ENCODE measurements around the gene FHAD1.

Gene FHAD1

DNA sequence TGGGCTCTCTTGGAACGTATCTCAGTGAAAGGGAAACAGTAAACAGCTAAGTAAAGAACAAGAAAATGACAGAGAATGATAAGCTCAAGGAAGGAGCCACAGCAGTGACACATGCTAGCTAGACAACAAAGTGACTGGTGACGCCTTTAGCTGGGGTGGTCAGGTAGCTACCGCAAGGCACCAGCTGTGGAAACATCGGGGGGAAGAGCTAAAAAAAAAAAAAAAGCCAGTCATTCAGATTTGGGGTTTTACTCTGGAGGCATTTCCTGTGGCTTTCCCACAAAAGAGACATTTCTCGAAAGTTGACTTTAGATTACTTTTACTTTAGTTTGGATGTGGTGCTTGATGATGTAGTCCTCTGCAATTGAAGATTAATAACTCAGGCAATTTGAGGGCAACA is 2.1 kb downstream of the FHAD1 start:
- no peak for DNase-seq

GRCh38 chr1:15251857-15252835 is 5.1 kb downstream of the FHAD1 start:
- no peak for DNase-seq

DNA sequence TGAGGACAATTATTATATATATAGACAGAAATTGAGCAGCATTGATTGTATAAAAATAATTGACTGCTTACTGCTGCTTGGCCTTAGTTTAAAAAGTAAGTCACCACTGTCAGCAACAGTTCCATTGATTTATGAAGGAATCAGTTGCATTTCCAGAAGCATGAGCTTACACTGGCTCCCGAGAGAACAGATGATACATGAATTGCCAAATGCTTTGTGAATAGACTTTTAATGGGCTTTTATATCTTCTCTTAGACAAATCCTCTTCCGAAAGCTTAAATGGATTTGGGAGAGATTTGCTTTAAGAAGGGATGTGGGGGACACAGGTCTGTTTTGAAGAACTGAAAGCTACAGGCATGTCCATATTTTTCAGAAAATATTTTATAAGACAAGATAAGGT is 7.5 kb downstream of the FHAD1 start:
- no peak for DNase-seq

DNA sequence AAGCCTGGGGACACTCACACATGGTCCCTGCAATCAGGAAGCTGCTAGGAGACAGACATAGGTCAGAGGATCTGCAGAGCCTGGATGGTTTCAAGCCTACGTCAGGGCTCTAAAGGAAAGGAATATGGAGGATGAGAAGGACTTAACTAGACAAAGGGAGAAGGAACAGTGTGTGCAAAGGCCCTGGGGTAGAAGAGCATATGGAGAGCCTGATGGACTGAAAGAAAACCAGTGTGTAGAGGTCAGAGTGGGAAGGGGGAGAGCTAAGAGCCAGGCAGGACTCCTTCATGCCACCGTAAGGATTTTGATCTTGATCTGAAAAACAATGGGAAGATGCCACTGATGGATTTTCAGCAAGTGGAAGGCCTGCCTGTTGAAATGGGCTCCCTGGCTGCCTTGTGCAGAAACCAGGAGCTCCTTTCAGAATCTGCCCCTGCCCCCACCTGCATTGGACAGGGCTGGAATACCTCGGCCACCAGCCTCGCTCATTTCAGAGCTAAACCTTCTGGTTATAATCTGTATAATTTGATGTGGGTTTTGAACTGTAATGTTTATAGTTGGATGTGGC is 8.6 kb downstream of the FHAD1 start:
- DNase-seq = no peak

- no peak for DNase-seq
Observed at GRCh38 chr1:15256584-15256983, 9.6 kb downstream of the FHAD1 start.

- DNase-seq = no peak
Observed at GRCh38 chr1:15257309-15257708, 10.3 kb downstream of the FHAD1 start.

- DNase-seq = no peak
Observed at GRCh38 chr1:15258833-15259621, 12.0 kb downstream of the FHAD1 start.

DNA sequence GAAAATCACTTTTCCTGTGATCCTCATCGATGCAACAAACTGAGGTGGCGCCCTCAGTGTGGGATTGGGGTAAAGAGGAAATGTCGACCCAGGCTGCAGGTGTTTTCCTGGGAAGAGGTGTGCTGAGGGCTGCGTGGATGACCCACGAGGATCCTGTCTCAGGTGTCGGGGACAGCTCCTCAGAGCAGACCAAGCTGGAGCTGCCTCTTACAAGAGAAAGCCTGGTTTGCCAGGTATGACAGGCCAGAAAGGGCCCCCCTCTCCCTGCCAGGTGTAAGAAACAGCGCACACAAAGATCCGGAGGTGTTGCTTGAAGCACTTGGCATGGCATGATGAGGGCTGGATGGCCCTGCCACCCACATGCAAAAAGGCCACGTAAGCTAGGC is 12.6 kb downstream of the FHAD1 start:
- DNase-seq = no peak

DNA sequence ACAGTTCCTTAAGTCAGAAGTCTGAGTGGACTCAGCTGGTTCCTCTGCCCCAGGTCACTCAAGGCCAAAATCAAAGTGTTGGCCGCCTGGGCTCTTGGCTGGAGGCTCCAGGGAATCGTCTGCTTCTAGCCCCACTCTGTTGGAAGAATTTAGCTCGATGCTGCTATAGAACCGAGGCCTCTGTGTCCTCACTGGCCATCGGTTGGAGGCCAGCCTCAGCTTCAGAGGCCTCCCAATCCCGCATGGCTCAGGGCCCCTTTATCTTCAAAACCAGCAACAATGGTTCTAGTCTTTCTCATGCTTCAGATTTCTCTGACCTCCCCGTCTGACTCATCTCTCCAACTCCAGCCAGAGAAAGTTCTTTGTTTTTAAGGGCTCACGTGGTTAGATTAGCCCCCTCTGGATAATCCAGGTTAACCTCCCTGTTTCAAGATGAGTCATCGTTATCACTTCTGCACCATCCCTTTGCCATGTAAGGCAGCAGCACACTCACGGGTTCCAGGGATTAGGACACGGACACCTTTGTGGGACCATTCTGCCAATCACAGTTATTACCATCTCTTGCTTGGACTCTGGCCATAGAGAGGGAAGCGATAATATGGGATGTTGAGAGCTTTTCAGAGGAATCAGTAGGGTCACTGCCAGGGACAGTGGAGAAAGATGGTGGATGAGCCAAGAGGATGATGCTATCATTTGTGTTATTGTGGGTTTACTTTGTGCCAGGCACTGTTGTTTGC is 13.6 kb downstream of the FHAD1 start:
- DNase-seq = no peak

- DNase-seq = no peak
Observed at GRCh38 chr1:15261155-15262002, 14.4 kb downstream of the FHAD1 start.

DNA sequence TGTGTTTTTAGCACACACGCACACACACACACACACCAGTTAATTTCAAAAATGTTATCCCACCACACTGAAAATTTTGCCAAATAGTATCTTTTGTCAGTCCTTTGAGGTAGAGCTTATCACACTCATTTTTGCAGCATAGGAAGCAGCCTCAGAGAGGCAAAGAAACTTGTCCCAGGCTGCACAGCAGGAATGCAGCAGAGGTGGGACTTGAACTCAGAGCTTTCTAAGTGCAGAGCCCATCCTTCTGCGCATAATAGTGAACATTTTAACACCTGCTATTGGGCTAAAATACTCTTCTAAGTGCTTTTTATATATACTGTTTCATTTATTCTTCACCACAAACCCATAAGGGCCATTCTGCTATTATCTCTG is 15.0 kb downstream of the FHAD1 start:
- DNase-seq = no peak

DNA sequence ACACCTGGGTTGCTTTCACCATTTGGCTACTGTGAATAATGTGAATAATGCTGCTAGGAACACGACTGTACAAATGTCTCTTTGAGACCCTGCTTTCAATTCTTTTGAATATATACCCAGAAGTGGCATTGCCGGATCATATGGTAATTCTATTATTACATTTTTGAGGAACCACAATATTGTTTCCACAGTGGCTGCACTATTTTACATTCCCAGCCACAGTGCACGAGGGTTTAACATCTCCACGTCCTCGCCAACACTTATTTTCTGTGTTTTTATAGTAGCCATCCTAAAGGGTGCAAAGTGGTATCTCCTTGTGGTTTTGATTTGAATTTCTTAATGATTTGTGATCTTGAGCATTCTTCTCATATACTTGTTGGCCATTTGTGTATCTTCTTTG is 15.7 kb downstream of the FHAD1 start:
- DNase-seq = no peak

DNA sequence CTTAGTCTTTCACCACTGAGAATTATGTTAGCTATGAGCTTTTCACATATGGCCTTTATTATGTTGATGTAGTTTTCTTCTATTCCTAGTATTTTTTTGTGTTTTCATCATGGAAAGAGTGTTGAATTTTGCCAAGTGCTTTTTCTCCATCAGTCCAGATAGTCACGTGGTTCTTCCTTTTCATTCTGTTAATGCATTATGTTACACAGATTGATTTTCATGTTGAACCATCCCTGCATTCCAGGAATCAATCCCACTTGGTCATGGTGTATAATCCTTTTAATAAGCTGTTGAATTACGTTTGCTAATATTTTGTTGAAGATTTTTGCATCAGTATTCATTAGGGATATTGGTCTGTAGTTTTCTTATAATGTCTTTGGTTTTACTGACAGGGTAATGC is 17.7 kb downstream of the FHAD1 start:
- DNase-seq = no peak

DNA sequence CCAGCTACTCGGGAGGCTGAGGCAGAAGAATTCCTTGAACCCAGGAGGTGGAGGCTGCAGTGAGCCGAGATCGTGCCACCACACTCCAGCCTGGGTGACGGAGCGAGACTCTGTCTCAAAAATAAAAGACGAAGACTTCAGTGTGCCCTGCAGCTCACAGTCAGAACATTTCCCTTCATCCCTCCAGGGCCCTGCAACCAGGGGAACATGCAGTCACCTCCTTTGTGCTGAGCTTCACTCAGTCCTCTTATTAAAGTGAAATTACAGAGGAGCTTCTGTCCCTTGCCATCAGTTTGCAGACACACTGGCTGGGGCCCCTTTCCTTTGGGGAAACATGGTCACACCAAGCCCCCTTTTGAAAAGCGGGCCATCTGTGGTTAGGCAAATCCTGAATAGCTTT is 24.2 kb downstream of the FHAD1 start:
- no peak for DNase-seq

DNA sequence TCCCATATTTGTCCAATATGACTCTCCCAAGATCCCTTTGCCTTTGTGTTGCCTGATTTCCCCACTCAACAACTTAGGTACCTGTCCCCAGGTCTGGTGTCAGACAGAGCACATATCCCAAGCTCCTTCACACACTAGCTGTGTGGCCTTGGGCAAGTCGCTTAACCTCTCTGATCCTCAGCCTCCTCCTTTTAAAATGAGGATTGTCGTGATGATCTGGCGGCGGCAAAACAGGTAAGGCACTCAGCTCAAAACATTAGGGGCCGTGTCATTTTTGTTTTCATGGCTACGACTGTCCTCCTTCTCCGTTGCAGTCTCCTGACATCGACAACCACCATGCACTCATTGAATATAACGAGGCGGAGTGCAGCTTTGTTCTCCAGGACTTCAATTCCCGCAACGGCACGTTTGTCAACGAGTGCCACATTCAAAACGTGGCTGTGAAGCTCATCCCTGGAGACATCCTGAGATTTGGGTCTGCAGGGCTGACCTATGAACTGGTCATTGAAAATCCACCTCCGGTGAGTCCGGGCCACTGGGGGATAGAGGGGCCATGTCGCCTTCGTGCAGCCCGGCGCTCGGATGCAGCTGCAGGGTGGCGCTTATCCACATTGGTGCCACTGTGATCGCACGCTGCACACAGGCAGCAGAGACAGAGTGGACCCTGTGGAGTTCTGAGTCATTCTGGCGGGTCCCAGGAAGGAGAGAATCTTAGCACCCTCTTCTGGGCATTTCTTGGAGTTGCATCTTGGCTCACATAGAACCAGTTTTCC is 25.2 kb downstream of the FHAD1 start:
- DNase-seq = no peak

DNA sequence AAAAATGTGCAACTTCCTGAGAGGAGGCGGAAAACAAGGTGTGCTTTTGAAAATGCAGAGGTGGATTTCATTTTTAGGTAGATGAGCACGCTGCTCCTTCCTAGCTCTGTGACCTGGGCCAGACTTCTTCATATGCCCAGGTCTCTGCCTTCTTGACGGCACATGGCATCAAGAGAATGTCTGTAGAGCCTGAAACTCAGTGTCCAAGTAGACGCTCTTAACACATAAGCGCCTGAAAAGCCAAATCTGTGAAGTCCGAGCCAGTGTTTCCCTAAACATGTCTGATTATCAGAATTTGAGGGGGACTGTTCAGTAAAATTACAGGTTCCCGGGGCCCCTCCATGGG is 25.7 kb downstream of the FHAD1 start:
- no peak for DNase-seq

DNA sequence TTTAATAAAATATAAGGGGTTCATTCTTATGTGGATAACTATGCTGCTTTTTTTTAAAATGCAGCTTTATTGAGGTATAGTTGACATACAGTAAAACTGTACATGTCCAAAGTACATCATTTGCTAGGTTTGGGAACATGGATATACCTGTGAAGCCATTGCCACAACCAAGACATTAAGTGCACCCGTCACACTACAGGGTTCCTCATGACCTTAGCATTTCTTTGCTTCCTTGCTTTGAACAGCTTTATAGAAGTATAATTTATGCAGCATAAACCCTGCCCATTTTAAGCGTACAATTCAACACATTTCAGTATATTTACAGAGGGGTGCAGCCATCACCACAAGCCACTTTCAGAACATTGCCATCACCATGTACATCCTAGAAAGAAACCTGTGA is 26.3 kb downstream of the FHAD1 start:
- DNase-seq = no peak

DNA sequence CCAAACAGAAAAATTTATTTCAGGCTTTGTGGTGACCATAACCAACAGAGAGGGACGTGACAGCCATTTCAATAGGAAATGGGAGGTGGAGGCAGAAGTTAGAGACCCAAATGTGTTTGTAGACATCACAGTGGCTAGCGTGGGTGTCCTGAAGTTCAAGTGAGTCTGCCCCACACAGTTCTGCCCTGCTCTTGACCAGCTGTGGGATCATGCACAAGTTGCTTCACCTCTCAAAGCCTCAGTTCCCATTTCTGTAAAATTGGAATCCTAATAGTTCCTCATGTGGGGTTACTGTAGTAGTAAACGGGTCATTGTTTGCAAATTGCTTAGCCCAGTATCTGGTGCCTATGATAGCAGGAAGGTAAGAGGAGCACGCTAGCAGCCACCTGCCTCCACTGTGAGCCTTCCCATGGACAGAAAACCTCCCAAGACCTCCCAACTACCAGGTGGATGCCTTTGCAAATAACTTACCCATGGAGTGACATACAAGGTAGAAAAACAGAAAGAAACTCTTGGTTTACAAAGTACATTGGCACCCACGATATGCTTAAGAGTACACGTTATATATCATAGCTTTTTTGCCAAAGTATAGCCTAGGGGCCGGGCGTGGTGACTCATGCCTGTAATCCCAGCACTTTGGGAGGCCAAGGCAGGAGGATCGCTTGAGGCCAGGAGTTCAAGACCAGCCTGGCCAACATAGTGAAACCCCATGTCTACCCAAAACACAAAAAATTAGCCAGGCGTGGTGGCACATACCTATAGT is 29.1 kb downstream of the FHAD1 start:
- DNase-seq = no peak

- DNase-seq = no peak
Observed at GRCh38 chr1:15276691-15277446, 29.8 kb downstream of the FHAD1 start.

DNA sequence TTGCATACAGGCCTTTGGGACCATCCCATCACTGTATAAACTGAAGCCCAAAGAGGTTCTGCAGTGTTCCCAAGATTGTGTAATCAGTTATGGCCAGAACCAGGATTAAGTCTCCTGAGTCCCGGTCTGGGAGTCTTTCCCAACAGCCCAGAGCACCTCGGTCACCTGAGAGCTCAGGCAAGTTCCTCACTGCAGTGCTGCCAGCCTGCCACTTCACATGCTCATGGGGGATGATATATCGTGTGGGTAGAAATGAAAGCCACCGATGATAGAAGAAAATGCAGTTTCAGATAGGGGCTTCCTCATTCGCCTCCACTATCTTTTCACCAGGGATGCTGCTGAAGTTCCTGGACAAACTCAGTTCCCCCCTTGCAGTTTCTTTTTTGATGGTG is 30.4 kb downstream of the FHAD1 start:
- no peak for DNase-seq
